ENCODE measurements around the gene USH2A. TPM values are rescaled to one million over a fixed set of nuclear protein-coding genes. Genes with fewer than 3 reads are reported as not detected.

USH2A gene
- total RNA-seq, 1 experiment from 2014 or later = not detected

DNA sequence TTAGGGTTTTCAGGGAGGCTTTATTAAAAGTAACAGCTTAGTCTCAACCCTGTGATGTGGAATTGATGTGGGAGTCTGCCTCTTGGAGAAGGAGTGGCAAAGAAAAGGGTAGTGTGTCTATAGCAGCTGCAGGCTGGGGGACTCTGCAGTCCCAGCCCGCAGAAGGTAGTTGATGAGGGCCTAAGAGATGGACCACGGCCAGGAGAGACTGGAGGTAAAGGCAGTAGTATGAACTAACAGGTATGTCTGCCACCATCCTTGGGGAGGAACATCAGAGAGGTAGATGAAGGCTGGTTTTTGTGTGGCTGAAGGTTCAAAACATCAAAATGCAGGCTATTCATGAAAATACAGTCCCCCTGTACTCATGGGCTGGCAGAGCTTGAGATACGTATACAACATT lies 744.0 kb downstream of the USH2A start:
- H2AFZ ChIP-seq (ENCODE audit: low read depth, low read length, poor library complexity, severe bottlenecking) = no peak overlapping the region
- RAD21 ChIA-PET (ENCODE audit: low non-redundant PET in 1 of 2, low total read pairs in 2 of 2, uncharacterized antibody in 2 of 2, unreplicated experiment in 2 of 2) = no interaction called here
- H3K9me3 ChIP-seq (ENCODE audit: control insufficient read depth in 1 of 2, insufficient read depth in 1 of 2, low read depth in 1 of 2, low read length in 2 of 2) = no peaks in the 10 kb centered on the region
- H3K9ac ChIP-seq (ENCODE audit: low read length) = no peak overlapping the region
- H3K79me2 ChIP-seq (ENCODE audit: insufficient read depth, low read length) = no peaks in the 10 kb centered on the region
- H3K4me3 ChIP-seq (replicated peaks in 1 of 2; ENCODE audit: low read depth in 1 of 2, low read length in 2 of 2) = no peak overlapping the region
- no TSS peak for BruUV-seq (replicated peaks)
- H3K4me2 ChIP-seq (ENCODE audit: low read length) = no peak overlapping the region
- POLR2A ChIA-PET = no interaction called here
- no peaks in the 10 kb centered on the region for H3K36me3 ChIP-seq (ENCODE audit: control insufficient read depth in 1 of 2, insufficient read depth in 2 of 2, low read length in 2 of 2)
- DNase-seq (ENCODE audit: low read depth, low spot score) (no peak), ATAC-seq (no peak)
- H4K20me1 ChIP-seq (ENCODE audit: insufficient read depth) = no peaks in the 10 kb centered on the region
- no peaks in the 10 kb centered on the region for H3K4me1 ChIP-seq (ENCODE audit: control insufficient read depth in 1 of 2, insufficient read depth in 2 of 2, low read length in 2 of 2)
- CTCF ChIA-PET = no interaction called here
- no peak overlapping the region for H3K27ac ChIP-seq (ENCODE audit: low read depth, low read length)
- peaks cover 8% of the 10 kb centered on the region; the same call in 1 of the 2 replicates for H3K27me3 ChIP-seq (ENCODE audit: insufficient read depth, low read length)
- intact Hi-C loops (cut with micrococcal nuclease) = no loop called here
- H3K9me2 ChIP-seq (ENCODE audit: insufficient read depth) = no peaks in the 10 kb centered on the region
- TF ChIP-seq, protein P1, sequence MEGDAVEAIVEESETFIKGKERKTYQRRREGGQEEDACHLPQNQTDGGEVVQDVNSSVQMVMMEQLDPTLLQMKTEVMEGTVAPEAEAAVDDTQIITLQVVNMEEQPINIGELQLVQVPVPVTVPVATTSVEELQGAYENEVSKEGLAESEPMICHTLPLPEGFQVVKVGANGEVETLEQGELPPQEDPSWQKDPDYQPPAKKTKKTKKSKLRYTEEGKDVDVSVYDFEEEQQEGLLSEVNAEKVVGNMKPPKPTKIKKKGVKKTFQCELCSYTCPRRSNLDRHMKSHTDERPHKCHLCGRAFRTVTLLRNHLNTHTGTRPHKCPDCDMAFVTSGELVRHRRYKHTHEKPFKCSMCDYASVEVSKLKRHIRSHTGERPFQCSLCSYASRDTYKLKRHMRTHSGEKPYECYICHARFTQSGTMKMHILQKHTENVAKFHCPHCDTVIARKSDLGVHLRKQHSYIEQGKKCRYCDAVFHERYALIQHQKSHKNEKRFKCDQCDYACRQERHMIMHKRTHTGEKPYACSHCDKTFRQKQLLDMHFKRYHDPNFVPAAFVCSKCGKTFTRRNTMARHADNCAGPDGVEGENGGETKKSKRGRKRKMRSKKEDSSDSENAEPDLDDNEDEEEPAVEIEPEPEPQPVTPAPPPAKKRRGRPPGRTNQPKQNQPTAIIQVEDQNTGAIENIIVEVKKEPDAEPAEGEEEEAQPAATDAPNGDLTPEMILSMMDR (IDR thresholded peaks at IDR 0.05 in 2 of 3, conservative IDR thresholded peaks at IDR 0.05 in 1 of 3; ENCODE audit: borderline replicate concordance in 1 of 3, insufficient read depth in 1 of 3, low read depth in 2 of 3, low read length in 2 of 3) = no peak
- TF ChIP-seq, protein P2, sequence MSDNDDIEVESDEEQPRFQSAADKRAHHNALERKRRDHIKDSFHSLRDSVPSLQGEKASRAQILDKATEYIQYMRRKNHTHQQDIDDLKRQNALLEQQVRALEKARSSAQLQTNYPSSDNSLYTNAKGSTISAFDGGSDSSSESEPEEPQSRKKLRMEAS (IDR thresholded peaks at IDR 0.05) = no peak
- TF ChIP-seq YY1 (IDR thresholded peaks at IDR 0.05; ENCODE audit: extremely low read depth, insufficient replicate concordance, low read depth, low read length) (no peak), EZH2 (IDR thresholded peaks at IDR 0.05) (no peak), ZNF274 (IDR thresholded peaks at IDR 0.05; ENCODE audit: low read depth, low read length) (no peak), EZH2phosphoT487 (IDR thresholded peaks at IDR 0.05; ENCODE audit: borderline replicate concordance) (no peak), ELF1 (IDR thresholded peaks at IDR 0.05; ENCODE audit: borderline replicate concordance, low read depth) (no peak)

DNA sequence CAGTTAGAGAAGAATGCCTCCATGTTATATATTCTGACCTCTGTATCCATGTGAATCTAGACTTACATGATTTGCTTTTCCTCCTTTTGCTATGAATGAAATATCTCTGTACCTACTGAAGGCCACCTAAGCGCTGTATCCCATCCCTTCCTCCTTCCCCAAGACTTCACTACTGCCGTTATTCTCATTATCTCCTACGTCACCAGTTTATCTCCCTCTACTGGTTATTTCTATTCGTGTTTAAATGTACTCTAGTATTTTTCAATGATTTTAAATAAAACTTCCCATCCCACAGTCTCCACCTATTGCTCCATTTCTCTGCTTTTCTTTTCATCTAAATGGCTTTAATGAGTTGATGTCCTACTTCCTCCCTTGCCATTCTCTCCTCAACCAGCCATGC lies 746.1 kb downstream of the USH2A start:
- Histone ChIP-seq H3K79me2 (ENCODE audit: insufficient read depth, low read length) (no peaks in the 10 kb centered on the region), H3K4me3 (replicated peaks in 1 of 2; ENCODE audit: low read depth in 1 of 2, low read length in 2 of 2) (no peak overlapping the region), H4K20me1 (ENCODE audit: insufficient read depth) (no peaks in the 10 kb centered on the region), H3K9ac (ENCODE audit: low read length) (no peak overlapping the region), H3K4me2 (ENCODE audit: low read length) (no peak overlapping the region), H3K27me3 (ENCODE audit: insufficient read depth, low read length) (peaks cover 10% of the 10 kb centered on the region), H3K9me2 (ENCODE audit: insufficient read depth) (no peaks in the 10 kb centered on the region), H2AFZ (ENCODE audit: low read depth, low read length, poor library complexity, severe bottlenecking) (no peak overlapping the region), H3K27ac (ENCODE audit: low read depth, low read length) (no peak overlapping the region), H3K9me3 (ENCODE audit: control insufficient read depth in 1 of 2, insufficient read depth in 1 of 2, low read depth in 1 of 2, low read length in 2 of 2) (no peaks in the 10 kb centered on the region), H3K4me1 (ENCODE audit: control insufficient read depth in 1 of 2, insufficient read depth in 2 of 2, low read length in 2 of 2) (no peaks in the 10 kb centered on the region), H3K36me3 (ENCODE audit: control insufficient read depth in 1 of 2, insufficient read depth in 2 of 2, low read length in 2 of 2) (no peaks in the 10 kb centered on the region)
- ChIA-PET POLR2A (no interaction called here), RAD21 (ENCODE audit: low non-redundant PET in 1 of 2, low total read pairs in 2 of 2, uncharacterized antibody in 2 of 2, unreplicated experiment in 2 of 2) (no interaction called here), CTCF (no interaction called here)
- no peak for DNase-seq (ENCODE audit: low read depth, low spot score)
- ATAC-seq = peak; percentile 53; the same call in 1 of the 2 replicates
- no peak for TF ChIP-seq CEBPB (IDR thresholded peaks at IDR 0.05; ENCODE audit: low read depth)
- TF ChIP-seq, protein P2 (IDR thresholded peaks at IDR 0.05) = no peak
- TF ChIP-seq, protein P1 (IDR thresholded peaks at IDR 0.05 in 2 of 3, conservative IDR thresholded peaks at IDR 0.05 in 1 of 3; ENCODE audit: borderline replicate concordance in 1 of 3, insufficient read depth in 1 of 3, low read depth in 2 of 3, low read length in 2 of 3) = 0 out of 6 replicates have a peak, but pooled peaks of 2 of the 3 experiments have one; percentile 3 to 17
- peak; percentile 10; the same call in 1 of the 2 replicates for TF ChIP-seq RAD21 (IDR thresholded peaks at IDR 0.05; ENCODE audit: low read depth)
- TF ChIP-seq, protein P3, sequence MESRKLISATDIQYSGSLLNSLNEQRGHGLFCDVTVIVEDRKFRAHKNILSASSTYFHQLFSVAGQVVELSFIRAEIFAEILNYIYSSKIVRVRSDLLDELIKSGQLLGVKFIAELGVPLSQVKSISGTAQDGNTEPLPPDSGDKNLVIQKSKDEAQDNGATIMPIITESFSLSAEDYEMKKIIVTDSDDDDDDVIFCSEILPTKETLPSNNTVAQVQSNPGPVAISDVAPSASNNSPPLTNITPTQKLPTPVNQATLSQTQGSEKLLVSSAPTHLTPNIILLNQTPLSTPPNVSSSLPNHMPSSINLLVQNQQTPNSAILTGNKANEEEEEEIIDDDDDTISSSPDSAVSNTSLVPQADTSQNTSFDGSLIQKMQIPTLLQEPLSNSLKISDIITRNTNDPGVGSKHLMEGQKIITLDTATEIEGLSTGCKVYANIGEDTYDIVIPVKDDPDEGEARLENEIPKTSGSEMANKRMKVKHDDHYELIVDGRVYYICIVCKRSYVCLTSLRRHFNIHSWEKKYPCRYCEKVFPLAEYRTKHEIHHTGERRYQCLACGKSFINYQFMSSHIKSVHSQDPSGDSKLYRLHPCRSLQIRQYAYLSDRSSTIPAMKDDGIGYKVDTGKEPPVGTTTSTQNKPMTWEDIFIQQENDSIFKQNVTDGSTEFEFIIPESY (IDR thresholded peaks at IDR 0.05; ENCODE audit: extremely low read depth, insufficient replicate concordance, low read length) = no peak
- intact Hi-C loops (cut with micrococcal nuclease) = no loop called here
- no TSS peak for BruUV-seq (replicated peaks)

Data from HCT116 (cell line).